Neural progenitor cell (in vitro differentiated cells): ENCODE results near the gene PPP1R13L. TPM values are rescaled to one million over a fixed set of nuclear protein-coding genes. Genes with fewer than 3 reads are reported as not detected.

Source experiments
- microRNA-seq: library from miRNA; unstranded; fragments of <30 nt; microRNA quantifications from one replicate; pipeline ENCODE4, GENCODE V29; 2016
- small RNA-seq: library from RNA; depleted of rRNA; stranded (forward); fragments of <200 nt; gene quantifications from one replicate; pipeline ENCODE3, GENCODE V24; 2015
- total RNA-seq: library from RNA; depleted of rRNA; stranded (reverse); fragments of >200 nt; gene quantifications from 2 replicates; pipeline ENCODE4 v1.2.3, GENCODE V29; 2015; ENCODE audit warnings: low replicate concordance

The PPP1R13L gene
- total RNA-seq, 1 donor from 2014 or later: 2.9 TPM

Small RNAs within 50 kb of the gene (microRNA-seq; reads per million reads assigned to microRNA genes)
- not detected for gene MIR6088

Small RNAs within 50 kb of the gene (small RNA-seq; reads per million reads assigned to genes)
- not detected for gene MIR6088

Other genes starting within 250 kb of the PPP1R13L start
- gene NKPD1, start 244.1 kb downstream of the PPP1R13L start, total RNA-seq: 0.02 and 0.19 TPM in 2 replicates
- 24.7 and 55.1 TPM in 2 replicates for gene TRAPPC6A, start 226.8 kb downstream of the PPP1R13L start, total RNA-seq
- 2.0 and 3.8 TPM in 2 replicates for gene BLOC1S3, start 226.3 kb downstream of the PPP1R13L start, total RNA-seq
- gene EXOC3L2, start 159.7 kb downstream of the PPP1R13L start, total RNA-seq: 0.06 TPM in 1 of 2 replicates, not detected in the other
- gene MARK4, start 153.8 kb downstream of the PPP1R13L start, total RNA-seq: 22.8 and 30.1 TPM in 2 replicates
- gene CKM, start 82.2 kb downstream of the PPP1R13L start, total RNA-seq: not detected in 2 replicates
- gene KLC3, start 64.3 kb downstream of the PPP1R13L start, total RNA-seq: 0.50 TPM in 1 of 2 replicates, not detected in the other
- 31.0 and 71.6 TPM in 2 replicates for gene ERCC2, start 34.5 kb downstream of the PPP1R13L start, total RNA-seq
- 5.5 and 6.8 TPM in 2 replicates for gene POLR1G, start 1.6 kb upstream of the PPP1R13L start, total RNA-seq
- 46.0 and 74.5 TPM in 2 replicates for gene ERCC1, start 18.8 kb upstream of the PPP1R13L start, total RNA-seq
- 2.3 and 5.4 TPM in 2 replicates for gene FOSB, start 62.9 kb upstream of the PPP1R13L start, total RNA-seq
- gene RTN2, start 92.0 kb upstream of the PPP1R13L start, total RNA-seq: 4.8 and 10.4 TPM in 2 replicates
- gene PPM1N, start 93.4 kb upstream of the PPP1R13L start, total RNA-seq: 2.4 and 3.6 TPM in 2 replicates
- gene VASP, start 102.4 kb upstream of the PPP1R13L start, total RNA-seq: 32.6 and 62.2 TPM in 2 replicates
- 3.7 and 11.3 TPM in 2 replicates for gene OPA3, start 179.7 kb upstream of the PPP1R13L start, total RNA-seq
- gene GPR4, start 197.1 kb upstream of the PPP1R13L start, total RNA-seq: not detected in 2 replicates
- gene EML2, start 234.3 kb upstream of the PPP1R13L start, total RNA-seq: 15.9 and 20.3 TPM in 2 replicates